GM12892 (cell line): ENCODE results near the gene PKHD1.

ENCODE experiments used
- POLR2A ChIP-seq: IDR thresholded peaks from 2 replicates; pipeline ENCODE4 v1.6.1; 2011; ENCODE audit warnings: low read depth, low read length, control low read depth
- POLR2AphosphoS5 ChIP-seq: IDR thresholded peaks from 2 replicates; pipeline ENCODE4 v1.6.1; 2011; ENCODE audit warnings: low read depth, low read length, control low read depth

DNA sequence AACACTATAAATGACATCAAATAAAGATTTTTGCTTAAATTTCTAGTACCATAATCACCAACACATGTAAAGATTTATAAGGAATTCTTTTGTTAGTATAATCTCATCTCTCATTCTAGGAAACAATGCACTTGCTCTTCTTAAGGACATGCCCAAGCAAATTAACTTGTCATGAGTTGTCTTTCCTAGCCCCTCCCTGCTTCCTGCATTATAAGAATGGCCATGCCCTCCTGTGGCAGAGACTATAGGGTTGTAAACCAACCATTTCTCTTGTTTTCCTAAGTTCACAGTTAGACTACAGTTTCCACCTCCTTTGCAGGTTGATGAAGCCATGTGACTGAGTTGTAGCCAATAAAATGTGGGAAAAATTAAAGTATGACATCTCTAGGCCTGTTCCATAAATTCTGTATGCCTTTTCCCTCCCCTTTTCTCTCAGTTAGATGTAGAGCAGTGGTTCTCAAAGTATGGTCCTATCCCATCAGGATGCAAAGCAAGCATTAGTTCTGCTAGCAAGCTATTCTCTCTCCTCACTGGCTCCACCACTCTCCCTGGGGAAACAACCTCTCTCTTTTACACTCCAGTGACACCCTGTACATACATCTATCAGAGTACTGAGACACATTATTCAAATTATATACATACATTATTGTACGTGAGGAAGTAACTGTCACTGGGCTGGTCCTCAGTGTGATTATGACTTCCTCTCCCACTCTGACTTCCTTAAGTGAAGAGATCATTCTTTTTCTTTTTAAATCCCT, 295.0 kb downstream of the PKHD1 start:
- TF ChIP-seq POLR2AphosphoS5, result no peak
- TF ChIP-seq POLR2A, result no peak
